ENCODE measurements around the gene CEND1.

The CEND1 gene

GRCh38 chr11:772429-773390 lies 17.2 kb downstream of the CEND1 start:
- no peaks in the 10 kb centered on the region for H3K27me3 ChIP-seq (ENCODE audit: insufficient read depth, insufficient read length)
- H3K36me3 ChIP-seq (ENCODE audit: insufficient read depth, insufficient read length, low read length): peaks cover 58% of the 10 kb centered on the region
- peaks cover 33% of the 10 kb centered on the region for H3K4me1 ChIP-seq (ENCODE audit: insufficient read depth, insufficient read length)
- H3K9me3 ChIP-seq (ENCODE audit: insufficient read depth, low read length): no peaks in the 10 kb centered on the region
- DNase-seq (ENCODE audit: low read depth, low spot score): no peak
- peak overlapping the region; percentile 8 for H3K9ac ChIP-seq (ENCODE audit: insufficient read length, low read depth)
- no peak for TF ChIP-seq ZNF274 (IDR thresholded peaks at IDR 0.05; ENCODE audit: low read depth, low read length)
- TF ChIP-seq SUZ12 (IDR thresholded peaks at IDR 0.05; ENCODE audit: extremely low read depth, insufficient read depth, insufficient read length): no peak
- no peak for TF ChIP-seq YY1 (IDR thresholded peaks at IDR 0.05; ENCODE audit: insufficient read depth, insufficient read length)
- H3K4me3 ChIP-seq (ENCODE audit: insufficient read length, low read depth): no peak overlapping the region

GRCh38 chr11:771617-772204 lies 18.2 kb downstream of the CEND1 start:
- Histone ChIP-seq H3K9ac (ENCODE audit: insufficient read length, low read depth) (no peak overlapping the region), H3K27me3 (ENCODE audit: insufficient read depth, insufficient read length) (no peaks in the 10 kb centered on the region), H3K9me3 (ENCODE audit: insufficient read depth, low read length) (no peaks in the 10 kb centered on the region), H3K36me3 (ENCODE audit: insufficient read depth, insufficient read length, low read length) (peaks cover 67% of the 10 kb centered on the region), H3K4me1 (ENCODE audit: insufficient read depth, insufficient read length) (peaks cover 35% of the 10 kb centered on the region), H3K4me3 (ENCODE audit: insufficient read length, low read depth) (no peak overlapping the region)
- no peak for DNase-seq (ENCODE audit: low read depth, low spot score)
- TF ChIP-seq YY1 (IDR thresholded peaks at IDR 0.05; ENCODE audit: insufficient read depth, insufficient read length): no peak
- TF ChIP-seq ZNF274 (IDR thresholded peaks at IDR 0.05; ENCODE audit: low read depth, low read length): no peak

- no peaks in the 10 kb centered on the region for H3K27me3 ChIP-seq (ENCODE audit: insufficient read depth, insufficient read length)
- peaks cover 35% of the 10 kb centered on the region for H3K4me1 ChIP-seq (ENCODE audit: insufficient read depth, insufficient read length)
- no peak overlapping the region for H3K4me3 ChIP-seq (ENCODE audit: insufficient read length, low read depth)
- no peak for DNase-seq (ENCODE audit: low read depth, low spot score)
- no peaks in the 10 kb centered on the region for H3K9me3 ChIP-seq (ENCODE audit: insufficient read depth, low read length)
- H3K36me3 ChIP-seq (ENCODE audit: insufficient read depth, insufficient read length, low read length): peaks cover 75% of the 10 kb centered on the region
- no peak for TF ChIP-seq SUZ12 (IDR thresholded peaks at IDR 0.05; ENCODE audit: extremely low read depth, insufficient read depth, insufficient read length)
- no peak for TF ChIP-seq ZNF274 (IDR thresholded peaks at IDR 0.05; ENCODE audit: low read depth, low read length)
- TF ChIP-seq YY1 (IDR thresholded peaks at IDR 0.05; ENCODE audit: insufficient read depth, insufficient read length): no peak
- H3K9ac ChIP-seq (ENCODE audit: insufficient read length, low read depth): peak overlapping the region; percentile 10
Measured at GRCh38 chr11:770642-771616, 19.0 kb downstream of the CEND1 start.

- no peak for TF ChIP-seq ZNF274 (IDR thresholded peaks at IDR 0.05; ENCODE audit: low read depth, low read length)
- TF ChIP-seq SUZ12 (IDR thresholded peaks at IDR 0.05; ENCODE audit: extremely low read depth, insufficient read depth, insufficient read length): no peak
- no peak for TF ChIP-seq YY1 (IDR thresholded peaks at IDR 0.05; ENCODE audit: insufficient read depth, insufficient read length)
- Histone ChIP-seq H3K9ac (ENCODE audit: insufficient read length, low read depth) (peak overlapping the region; percentile 8), H3K4me1 (ENCODE audit: insufficient read depth, insufficient read length) (peaks cover 31% of the 10 kb centered on the region), H3K36me3 (ENCODE audit: insufficient read depth, insufficient read length, low read length) (peaks cover 81% of the 10 kb centered on the region), H3K9me3 (ENCODE audit: insufficient read depth, low read length) (no peaks in the 10 kb centered on the region), H3K4me3 (ENCODE audit: insufficient read length, low read depth) (no peak overlapping the region), H3K27me3 (ENCODE audit: insufficient read depth, insufficient read length) (no peaks in the 10 kb centered on the region)
- no peak for DNase-seq (ENCODE audit: low read depth, low spot score)
Measured at GRCh38 chr11:769887-770641, 19.8 kb downstream of the CEND1 start.

- peaks cover 17% of the 10 kb centered on the region for H3K4me1 ChIP-seq (ENCODE audit: insufficient read depth, insufficient read length)
- no peak overlapping the region for H3K9ac ChIP-seq (ENCODE audit: insufficient read length, low read depth)
- no peaks in the 10 kb centered on the region for H3K27me3 ChIP-seq (ENCODE audit: insufficient read depth, insufficient read length)
- no peak for TF ChIP-seq ZNF274 (IDR thresholded peaks at IDR 0.05; ENCODE audit: low read depth, low read length)
- no peak for TF ChIP-seq YY1 (IDR thresholded peaks at IDR 0.05; ENCODE audit: insufficient read depth, insufficient read length)
- TF ChIP-seq SUZ12 (IDR thresholded peaks at IDR 0.05; ENCODE audit: extremely low read depth, insufficient read depth, insufficient read length): no peak
- no peak overlapping the region for H3K4me3 ChIP-seq (ENCODE audit: insufficient read length, low read depth)
- no peaks in the 10 kb centered on the region for H3K9me3 ChIP-seq (ENCODE audit: insufficient read depth, low read length)
- DNase-seq (ENCODE audit: low read depth, low spot score): no peak
- peaks cover 81% of the 10 kb centered on the region for H3K36me3 ChIP-seq (ENCODE audit: insufficient read depth, insufficient read length, low read length)
Measured at GRCh38 chr11:767238-767637, 22.7 kb downstream of the CEND1 start.

- Histone ChIP-seq H3K36me3 (ENCODE audit: insufficient read depth, insufficient read length, low read length) (peaks cover 81% of the 10 kb centered on the region), H3K9me3 (ENCODE audit: insufficient read depth, low read length) (no peaks in the 10 kb centered on the region), H3K4me1 (ENCODE audit: insufficient read depth, insufficient read length) (peaks cover 16% of the 10 kb centered on the region), H3K9ac (ENCODE audit: insufficient read length, low read depth) (no peak overlapping the region), H3K27me3 (ENCODE audit: insufficient read depth, insufficient read length) (no peaks in the 10 kb centered on the region), H3K4me3 (ENCODE audit: insufficient read length, low read depth) (no peak overlapping the region)
- TF ChIP-seq YY1 (IDR thresholded peaks at IDR 0.05; ENCODE audit: insufficient read depth, insufficient read length) (no peak), ZNF274 (IDR thresholded peaks at IDR 0.05; ENCODE audit: low read depth, low read length) (no peak), SUZ12 (IDR thresholded peaks at IDR 0.05; ENCODE audit: extremely low read depth, insufficient read depth, insufficient read length) (no peak)
- DNase-seq (ENCODE audit: low read depth, low spot score): no peak
Measured at GRCh38 chr11:766936-767210, 23.0 kb downstream of the CEND1 start.

All from NT2/D1 (cell line).